HCT116 (cell line): ENCODE results near the gene HS6ST3.
"Not testable (repeated sequence)": the region's sequence is repeated elsewhere in the genome, so short reads cannot be mapped to it uniquely, and the experiment has no call there.

Experiments
- EZH2phosphoT487 ChIP-seq: fragments of 200-600 bp; IDR thresholded peaks from 2 replicates; pipeline ENCODE4 v1.6.1; 2018; ENCODE audit warnings: antibody characterized with exemption, borderline replicate concordance
- TF ChIP-seq, protein P1 (sequence below), 3 experiments: fragments of 200-600 bp in 1 of 3; sonication (generic) in 1 of 3; IDR thresholded peaks in 2 of 3; conservative IDR thresholded peaks in 1 of 3; 2 replicates each; pipeline ENCODE4 v1.5.1; 2012 to 2017; ENCODE audit warnings: low read depth in 2 of 3, low read length in 2 of 3, antibody characterized with exemption in 1 of 3, borderline replicate concordance in 1 of 3, control low read depth in 1 of 3, mild to moderate bottlenecking in 1 of 3, mixed read lengths in 1 of 3, mixed run types in 1 of 3, moderate library complexity in 1 of 3; ENCODE audit not compliant: insufficient read depth in 1 of 3

DNA sequence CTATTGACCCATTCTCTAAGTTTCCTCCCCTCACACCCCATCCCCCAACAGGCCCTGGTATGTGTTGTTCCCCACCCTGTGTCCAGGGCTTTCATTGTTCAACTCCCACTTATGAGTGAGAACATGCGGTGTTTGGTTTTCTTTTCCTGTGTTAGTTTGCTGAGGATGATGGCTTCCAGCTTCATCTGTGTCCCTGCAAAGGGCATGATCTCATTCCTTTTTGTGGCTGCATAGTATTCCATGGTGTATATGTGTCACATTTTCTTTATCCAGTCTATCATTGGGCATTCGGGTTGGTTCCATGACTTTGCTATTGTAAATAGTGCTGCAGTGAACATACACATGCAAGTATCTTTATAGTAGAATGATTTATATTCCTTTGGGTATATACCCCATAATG lies 25.5 kb downstream of the HS6ST3 start:
- TF ChIP-seq, protein P1, sequence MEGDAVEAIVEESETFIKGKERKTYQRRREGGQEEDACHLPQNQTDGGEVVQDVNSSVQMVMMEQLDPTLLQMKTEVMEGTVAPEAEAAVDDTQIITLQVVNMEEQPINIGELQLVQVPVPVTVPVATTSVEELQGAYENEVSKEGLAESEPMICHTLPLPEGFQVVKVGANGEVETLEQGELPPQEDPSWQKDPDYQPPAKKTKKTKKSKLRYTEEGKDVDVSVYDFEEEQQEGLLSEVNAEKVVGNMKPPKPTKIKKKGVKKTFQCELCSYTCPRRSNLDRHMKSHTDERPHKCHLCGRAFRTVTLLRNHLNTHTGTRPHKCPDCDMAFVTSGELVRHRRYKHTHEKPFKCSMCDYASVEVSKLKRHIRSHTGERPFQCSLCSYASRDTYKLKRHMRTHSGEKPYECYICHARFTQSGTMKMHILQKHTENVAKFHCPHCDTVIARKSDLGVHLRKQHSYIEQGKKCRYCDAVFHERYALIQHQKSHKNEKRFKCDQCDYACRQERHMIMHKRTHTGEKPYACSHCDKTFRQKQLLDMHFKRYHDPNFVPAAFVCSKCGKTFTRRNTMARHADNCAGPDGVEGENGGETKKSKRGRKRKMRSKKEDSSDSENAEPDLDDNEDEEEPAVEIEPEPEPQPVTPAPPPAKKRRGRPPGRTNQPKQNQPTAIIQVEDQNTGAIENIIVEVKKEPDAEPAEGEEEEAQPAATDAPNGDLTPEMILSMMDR (IDR thresholded peaks at IDR 0.05 in 2 of 3, conservative IDR thresholded peaks at IDR 0.05 in 1 of 3; ENCODE audit: borderline replicate concordance in 1 of 3, insufficient read depth in 1 of 3, low read depth in 2 of 3, low read length in 2 of 3), result not testable (repeated sequence)
- TF ChIP-seq EZH2phosphoT487, result not testable (repeated sequence)
